Naive B cell (primary cell): ENCODE data around the gene SLC16A8. TPM values are rescaled to one million over a fixed set of nuclear protein-coding genes. Genes with fewer than 3 reads are reported as not detected.
"Not testable (repeated sequence)": the region's sequence is repeated elsewhere in the genome, so short reads cannot be mapped to it uniquely, and the experiment has no call there.

Experiments
- ATAC-seq, 2 donors: fragments of 150-1000 bp; cut with Tn5 transposase; 2 replicates each; pipeline ENCODE4 v1.10.0; 2021; ENCODE audit warnings: low read depth in 2 of 2, mild to moderate bottlenecking in 2 of 2, moderate library complexity in 2 of 2
- DNase-seq: peaks from one replicate; pipeline ENCODE4 v3.0.0; 2022
- H3K27ac Mint-ChIP-seq, 6 donors: one replicate each; pipeline ENCODE4 v1.8.0; 2020 to 2022; ENCODE audit warnings: mild to moderate bottlenecking in 6 of 6, mixed read lengths in 6 of 6, moderate library complexity in 5 of 6, inconsistent platforms in 2 of 6
- H3K27me3 Mint-ChIP-seq, 3 donors: one replicate each; pipeline ENCODE4 v1.8.0; 2021 to 2022; ENCODE audit warnings: mixed read lengths in 3 of 3, mild to moderate bottlenecking in 1 of 3
- H3K36me3 Mint-ChIP-seq, 2 donors: one replicate each; pipeline ENCODE4 v1.8.0; 2020 to 2022; ENCODE audit warnings: mixed read lengths in 2 of 2, inconsistent platforms in 1 of 2, mild to moderate bottlenecking in 1 of 2
- H3K4me1 Mint-ChIP-seq, 3 donors: one replicate each; pipeline ENCODE4 v1.8.0; 2020 to 2022; ENCODE audit warnings: mixed read lengths in 3 of 3, inconsistent platforms in 1 of 3, mild to moderate bottlenecking in 1 of 3, moderate library complexity in 1 of 3
- H3K4me3 Mint-ChIP-seq, 8 donors: one replicate each; pipeline ENCODE4 v1.8.0; 2020 to 2022; ENCODE audit warnings: mild to moderate bottlenecking in 8 of 8, mixed read lengths in 8 of 8, moderate library complexity in 8 of 8, inconsistent platforms in 2 of 8
- H3K9me3 Mint-ChIP-seq, 7 donors: one replicate each; pipeline ENCODE4 v1.8.0; 2020 to 2022; ENCODE audit warnings: mixed read lengths in 7 of 7, mild to moderate bottlenecking in 5 of 7, inconsistent platforms in 2 of 7, moderate library complexity in 1 of 7
- polyA plus RNA-seq, 6 donors: library from polyadenylated mRNA; unstranded; fragments of 300-500 nt; fragmentation: Illumina TruSeq; gene quantifications; one replicate each; pipeline ENCODE4 v1.2.3, GENCODE V29; 2021; ENCODE audit warnings: low read depth in 6 of 6

SLC16A8 gene
- polyA plus RNA-seq, 6 donors from 2014 or later: not detected

DNA sequence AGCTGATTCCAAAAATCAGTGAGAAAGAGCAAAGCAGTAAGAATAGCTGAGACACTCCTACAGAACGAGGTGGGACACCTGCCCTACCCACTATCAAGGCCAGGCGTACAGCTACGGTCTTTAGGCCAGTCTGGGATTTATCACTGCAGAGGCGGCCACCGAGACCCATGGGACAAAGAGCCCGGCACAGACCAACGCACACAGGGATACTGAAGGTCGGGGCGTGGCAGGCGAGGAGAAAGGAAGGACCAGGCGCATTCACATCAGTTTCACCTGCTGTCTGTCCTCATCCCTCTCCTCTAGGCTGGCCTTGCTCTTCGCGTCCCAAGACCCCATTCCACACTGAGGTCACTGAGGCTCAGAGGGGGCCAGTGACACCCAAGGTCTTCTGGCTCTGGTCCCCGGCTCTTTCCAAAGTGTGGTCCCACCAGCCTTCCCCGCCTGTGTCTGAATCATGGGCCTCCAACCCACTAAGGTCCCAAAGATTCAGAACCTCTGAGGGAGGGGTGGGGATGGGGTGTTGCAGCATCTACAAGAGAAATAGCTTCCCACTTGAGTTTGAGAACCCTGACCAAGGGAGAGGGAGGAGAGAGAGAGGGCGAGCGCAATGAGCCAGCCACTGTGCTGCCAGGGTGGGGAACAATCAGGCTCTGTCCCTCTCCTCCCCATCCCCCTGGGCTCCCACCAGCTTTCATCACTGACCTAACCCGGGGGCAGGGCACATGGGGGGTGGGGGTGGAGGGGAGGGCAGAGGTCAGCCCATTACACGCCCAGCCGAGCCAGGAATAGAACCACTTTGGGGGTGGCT lies 34.0 kb downstream of the SLC16A8 start:
- Mint-ChIP-seq H3K27ac (no peak overlapping the region), H3K4me3 (no peak overlapping the region), H3K27me3 (peaks cover 0 to 32% (median 3%) of the 10 kb centered on the region in 3 donors), H3K36me3 (no peaks in the 10 kb centered on the region), H3K4me1 (peaks cover 0 to 12% (median 7%) of the 10 kb centered on the region in 3 donors), H3K9me3 (no peaks in the 10 kb centered on the region)
- no peak for DNase-seq
- no peak for ATAC-seq

DNA sequence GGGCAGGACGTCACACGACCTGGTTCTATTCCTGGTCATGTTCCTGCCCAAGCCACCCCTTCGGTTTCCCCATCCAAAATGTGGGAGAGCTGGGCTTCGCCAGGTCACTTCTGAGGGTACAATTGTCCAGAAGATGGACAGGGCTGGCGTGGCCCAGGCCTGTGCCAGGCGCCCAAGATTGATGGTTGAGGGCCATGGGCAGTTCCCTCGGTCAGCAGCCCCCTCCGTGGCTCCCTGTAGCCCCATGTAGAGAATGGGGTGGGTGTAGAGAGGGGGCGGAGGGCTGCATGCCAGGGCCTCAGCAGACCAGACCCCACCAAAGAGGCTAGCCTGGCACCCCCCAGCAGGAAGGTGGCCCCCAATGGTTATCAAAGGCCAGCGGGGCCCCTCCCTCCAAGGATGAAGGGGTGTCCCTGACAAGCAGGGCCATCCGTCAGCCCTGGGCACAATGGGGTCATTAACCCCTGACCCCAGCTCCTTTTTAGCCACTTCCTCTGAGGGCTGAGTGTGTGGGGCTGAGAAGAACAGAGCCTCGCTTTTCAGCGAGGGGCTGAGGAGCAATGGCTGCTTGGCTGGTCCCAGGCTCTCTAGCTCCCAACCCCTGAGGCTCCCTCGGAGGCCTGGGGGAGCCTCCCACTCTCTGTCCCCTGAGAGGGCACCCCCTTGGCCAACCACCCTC lies 37.8 kb downstream of the SLC16A8 start:
- no peak for DNase-seq
- no peak for ATAC-seq
- Mint-ChIP-seq H3K4me3 (no peak overlapping the region), H3K4me1 (peaks cover 4 to 11% (median 9%) of the 10 kb centered on the region in 3 donors), H3K36me3 (no peaks in the 10 kb centered on the region), H3K27ac (no peak overlapping the region), H3K27me3 (peaks cover 3 to 36% (median 10%) of the 10 kb centered on the region in 3 donors), H3K9me3 (no peaks in the 10 kb centered on the region)

GRCh38 chr22:38043151-38044039 lies 40.6 kb downstream of the SLC16A8 start:
- Mint-ChIP-seq H3K36me3 (no peaks in the 10 kb centered on the region), H3K27me3 (peaks cover 0 to 38% (median 18%) of the 10 kb centered on the region in 3 donors), H3K4me3 (no peak overlapping the region), H3K27ac (no peak overlapping the region), H3K4me1 (peaks cover 4 to 11% (median 9%) of the 10 kb centered on the region in 3 donors), H3K9me3 (no peaks in the 10 kb centered on the region)
- no peak for DNase-seq
- no peak for ATAC-seq

DNA sequence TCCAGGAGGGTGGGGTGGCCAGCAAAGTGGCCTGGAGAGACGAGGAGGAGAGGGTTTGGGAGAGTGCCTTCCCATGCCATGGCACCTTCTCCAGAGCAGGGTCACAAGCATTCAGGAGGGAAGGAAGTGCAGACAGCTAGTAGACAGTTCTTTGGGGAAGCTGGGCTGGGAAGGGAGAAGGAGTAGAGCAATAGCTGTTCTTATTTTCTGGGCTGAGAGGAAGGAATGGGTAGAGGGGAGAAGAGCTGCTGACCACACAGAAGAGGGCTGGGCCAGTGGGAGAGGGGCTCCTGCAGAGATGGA lies 41.5 kb downstream of the SLC16A8 start:
- H3K4me3 Mint-ChIP-seq: no peak overlapping the region
- H3K4me1 Mint-ChIP-seq: peaks cover 4 to 11% (median 9%) of the 10 kb centered on the region in 3 donors
- H3K36me3 Mint-ChIP-seq: no peaks in the 10 kb centered on the region
- ATAC-seq (no peak), DNase-seq (no peak)
- H3K27me3 Mint-ChIP-seq: peaks cover 0 to 31% (median 18%) of the 10 kb centered on the region in 3 donors
- H3K27ac Mint-ChIP-seq: no peak overlapping the region
- no peaks in the 10 kb centered on the region for H3K9me3 Mint-ChIP-seq

DNA sequence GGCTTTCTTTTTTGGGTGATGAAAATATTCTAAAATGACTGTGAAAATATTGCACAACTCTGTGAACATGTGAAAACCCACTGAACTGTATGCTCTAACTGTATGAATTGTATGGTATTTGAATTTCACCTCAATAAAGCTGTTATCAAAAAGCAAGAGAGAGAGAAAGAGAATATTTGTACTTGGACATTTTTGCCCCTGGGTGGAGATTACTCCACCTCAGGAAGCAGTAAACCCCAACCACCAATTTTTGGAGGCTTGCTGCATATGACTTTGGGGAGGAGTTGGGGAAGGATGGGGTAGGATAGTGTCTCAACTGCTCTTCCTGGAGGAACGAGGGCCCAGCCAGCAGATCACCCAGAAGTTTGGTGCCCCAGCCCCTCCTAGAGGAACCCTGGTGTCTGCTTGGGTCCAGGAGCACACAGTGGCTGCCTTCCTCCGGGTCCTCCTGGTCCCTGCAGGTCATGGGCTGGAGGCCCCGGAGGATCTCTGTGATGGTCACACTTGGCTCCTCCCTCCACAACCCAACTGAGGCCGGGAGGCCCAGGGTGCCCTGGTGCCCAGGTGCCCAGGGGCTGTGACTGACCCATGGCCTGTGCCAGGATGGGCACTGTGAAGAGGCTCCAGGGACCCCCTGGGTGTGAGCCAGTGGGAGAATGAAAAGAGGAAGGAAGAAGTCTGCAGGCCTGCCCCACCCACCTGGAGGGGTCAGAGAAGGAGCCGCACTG lies 42.1 kb downstream of the SLC16A8 start:
- no peaks in the 10 kb centered on the region for H3K36me3 Mint-ChIP-seq
- no peaks in the 10 kb centered on the region for H3K9me3 Mint-ChIP-seq
- DNase-seq: no peak
- H3K27ac Mint-ChIP-seq: peak overlapping the region in 1 of 6 donors; percentile 94
- H3K4me3 Mint-ChIP-seq: no peak overlapping the region
- peaks cover 0 to 27% (median 18%) of the 10 kb centered on the region in 3 donors for H3K27me3 Mint-ChIP-seq
- no peak for ATAC-seq
- peaks cover 4 to 11% (median 9%) of the 10 kb centered on the region in 3 donors for H3K4me1 Mint-ChIP-seq

DNA sequence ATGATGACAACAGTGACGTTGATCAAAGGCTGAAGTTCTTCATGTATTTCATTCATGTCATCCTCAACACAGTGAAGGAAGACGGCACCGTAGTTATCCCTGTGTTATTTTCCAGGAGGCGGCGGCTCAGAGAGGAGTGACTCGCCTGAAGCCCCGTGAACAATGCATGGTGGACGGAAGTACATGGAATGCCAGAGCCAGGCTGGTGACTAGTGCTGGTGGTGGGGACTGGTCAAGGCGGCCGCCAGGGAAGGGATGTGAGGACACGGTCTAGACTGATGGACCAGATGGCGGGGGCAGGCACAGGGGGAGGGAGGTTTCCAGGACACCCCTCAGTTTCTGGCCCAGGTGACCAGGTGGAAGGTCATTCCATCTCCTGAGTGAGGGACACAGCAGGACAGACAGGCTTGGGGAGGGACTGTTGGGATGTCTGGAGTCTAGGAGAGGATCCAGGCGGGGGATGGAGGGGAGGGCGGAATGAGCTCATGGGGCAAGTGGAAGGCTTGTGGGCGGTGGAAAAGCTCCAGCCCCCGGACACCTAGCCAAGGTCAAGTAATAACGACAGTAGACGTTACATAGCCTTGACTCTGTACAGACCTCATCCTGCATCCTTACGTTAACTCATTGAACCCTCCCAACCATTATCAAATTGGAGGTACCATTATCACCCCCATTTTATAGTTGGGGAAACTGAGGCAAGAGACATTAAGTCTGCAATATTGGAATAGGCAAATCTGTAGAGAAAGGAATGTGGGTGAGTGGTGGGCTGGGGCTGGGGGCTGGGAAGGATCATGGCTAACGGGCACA lies 42.8 kb downstream of the SLC16A8 start:
- H3K27ac Mint-ChIP-seq: peak overlapping the region in 1 of 6 donors; percentile 61
- H3K27me3 Mint-ChIP-seq: peaks cover 0 to 22% (median 18%) of the 10 kb centered on the region in 3 donors
- no peak for ATAC-seq
- H3K4me1 Mint-ChIP-seq: peaks cover 4 to 11% (median 9%) of the 10 kb centered on the region in 3 donors
- no peaks in the 10 kb centered on the region for H3K9me3 Mint-ChIP-seq
- DNase-seq: no peak
- no peaks in the 10 kb centered on the region for H3K36me3 Mint-ChIP-seq
- H3K4me3 Mint-ChIP-seq: no peak overlapping the region

DNA sequence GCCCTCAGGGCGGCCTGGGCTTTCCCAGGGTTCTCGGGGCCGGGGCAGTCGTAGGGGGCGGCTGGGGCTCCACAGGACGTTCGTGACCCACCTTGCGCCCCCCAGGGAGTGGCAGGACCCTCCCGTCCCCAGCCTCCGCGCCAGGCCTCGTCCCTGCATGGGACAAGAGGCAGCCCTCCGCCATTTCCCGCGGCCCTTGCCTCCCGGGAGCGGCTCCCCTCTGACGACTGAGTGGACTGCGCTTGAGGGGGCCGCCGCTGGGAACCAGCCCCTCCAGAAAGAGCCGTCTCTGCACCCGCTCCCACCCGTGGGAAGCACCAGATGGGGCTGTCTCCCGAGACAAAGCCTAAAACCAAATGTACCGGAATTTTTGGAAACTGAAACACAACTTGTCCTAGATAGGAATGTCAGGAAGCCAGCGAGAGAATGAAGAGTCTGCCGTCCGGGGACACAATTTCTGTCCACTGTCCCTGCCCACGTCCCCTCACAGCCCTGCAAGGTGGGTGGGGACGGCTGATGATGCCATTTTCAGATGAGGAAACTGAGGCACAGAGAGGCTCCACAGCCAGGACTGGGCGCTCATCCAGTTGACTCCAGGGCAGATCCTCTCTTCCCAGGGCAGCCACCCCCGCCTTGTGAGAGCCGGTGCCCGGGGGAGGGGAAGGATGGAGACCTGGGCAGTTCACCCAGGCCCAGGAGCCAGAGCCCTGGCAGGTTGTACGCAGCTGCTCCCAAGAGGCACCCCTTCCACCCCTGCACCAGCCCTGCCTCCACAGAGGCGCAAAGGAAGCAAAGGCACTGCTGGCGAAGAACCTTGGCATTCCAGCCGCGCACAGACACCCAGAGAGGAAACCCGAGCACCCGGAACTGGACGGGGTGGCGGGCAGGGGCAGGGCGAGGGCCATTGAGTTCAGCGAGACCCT lies 44.8 kb downstream of the SLC16A8 start:
- peaks cover 4 to 15% (median 11%) of the 10 kb centered on the region in 3 donors for H3K4me1 Mint-ChIP-seq
- H3K27ac Mint-ChIP-seq: no peak overlapping the region
- H3K4me3 Mint-ChIP-seq: no peak overlapping the region
- ATAC-seq: no peak
- peaks cover 0 to 26% (median 10%) of the 10 kb centered on the region in 3 donors for H3K27me3 Mint-ChIP-seq
- no peak for DNase-seq
- no peaks in the 10 kb centered on the region for H3K36me3 Mint-ChIP-seq
- no peaks in the 10 kb centered on the region for H3K9me3 Mint-ChIP-seq

- Mint-ChIP-seq H3K36me3 (no peaks in the 10 kb centered on the region), H3K4me1 (peaks cover 4 to 15% (median 14%) of the 10 kb centered on the region in 3 donors), H3K4me3 (no peak overlapping the region), H3K27me3 (peaks cover 0 to 26% (median 10%) of the 10 kb centered on the region in 3 donors), H3K27ac (no peak overlapping the region), H3K9me3 (no peaks in the 10 kb centered on the region)
- DNase-seq (no peak), ATAC-seq (no peak)
Observed at GRCh38 chr22:38038426-38038825, 45.6 kb downstream of the SLC16A8 start.

DNA sequence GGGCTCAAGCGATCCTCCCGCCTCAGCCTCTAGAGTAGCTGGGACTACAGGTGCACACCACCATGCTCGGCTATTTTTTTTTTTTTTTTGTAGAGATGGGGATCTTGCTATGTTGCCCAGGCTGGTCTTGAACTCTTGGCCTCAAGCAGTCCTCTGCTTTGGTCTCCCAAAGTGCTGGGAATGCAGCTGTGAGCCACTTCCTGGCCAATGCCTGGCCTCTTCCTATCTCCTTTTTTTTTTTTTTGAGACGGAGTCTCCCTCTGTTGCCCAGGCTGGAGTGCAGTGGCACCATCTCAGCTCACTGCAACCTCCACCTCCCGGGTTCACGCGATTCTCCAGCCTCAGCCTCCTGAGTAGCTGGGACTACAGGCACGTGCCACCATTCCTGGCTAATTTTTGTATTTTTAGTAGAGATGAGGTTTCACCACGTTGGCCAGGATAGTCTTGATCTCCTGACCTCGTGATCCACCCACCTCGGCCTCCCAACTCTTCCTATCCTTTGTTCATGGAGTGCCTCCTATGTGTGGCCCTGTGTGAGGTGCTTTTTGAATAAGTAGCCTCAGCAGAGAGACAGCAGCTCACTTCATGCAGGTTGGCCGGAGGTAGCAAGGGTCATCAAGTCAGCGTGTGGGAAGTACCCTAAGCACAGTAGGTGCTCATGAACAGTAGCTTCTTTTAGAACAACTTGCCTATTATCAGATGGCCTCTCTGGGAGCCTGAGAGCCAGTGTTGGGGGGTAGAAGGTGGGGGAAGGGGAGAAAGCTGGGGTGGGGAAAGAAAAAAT lies 46.4 kb downstream of the SLC16A8 start:
- not testable (repeated sequence) for ATAC-seq, DNase-seq, H3K27ac Mint-ChIP-seq, H3K9me3 Mint-ChIP-seq, H3K4me3 Mint-ChIP-seq, H3K36me3 Mint-ChIP-seq
- Mint-ChIP-seq H3K4me1 (peaks cover 3 to 14% (median 13%) of the 10 kb centered on the region in 3 donors), H3K27me3 (peaks cover 0 to 22% (median 10%) of the 10 kb centered on the region in 3 donors)

DNA sequence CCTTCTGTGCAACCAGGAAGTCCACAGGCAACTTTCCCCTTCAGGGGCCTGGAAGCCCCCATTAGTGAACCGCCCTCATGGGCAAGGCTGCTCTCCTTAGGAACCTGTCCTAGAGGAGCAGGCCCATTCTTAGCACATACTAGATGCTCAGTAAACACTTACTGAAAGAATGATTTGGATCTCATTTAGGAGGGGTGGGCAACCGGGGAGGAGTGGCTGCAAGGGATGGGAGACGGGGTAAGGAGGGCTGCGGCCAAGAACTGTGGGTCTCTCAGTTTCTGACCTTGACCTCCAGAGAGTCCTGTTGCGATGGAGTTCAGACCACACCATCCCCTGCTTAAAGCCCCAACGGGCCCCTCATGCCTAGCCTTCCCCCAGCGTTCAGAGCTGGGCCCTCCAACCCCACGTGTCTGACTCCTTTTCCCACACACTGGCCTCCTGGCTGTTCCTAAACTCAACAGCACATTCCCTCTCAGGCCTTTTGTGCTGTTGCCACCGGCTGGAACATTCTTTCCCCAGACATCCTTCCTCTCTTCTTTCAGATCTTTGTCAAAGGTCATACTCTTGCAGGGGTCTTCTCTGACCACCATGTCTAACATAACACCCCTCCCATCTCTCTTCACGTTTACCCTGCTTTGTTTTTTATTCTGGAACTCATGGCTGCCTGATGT lies 47.5 kb downstream of the SLC16A8 start:
- H3K27ac Mint-ChIP-seq: peak overlapping the region in 1 of 6 donors; percentile 73
- no peaks in the 10 kb centered on the region for H3K9me3 Mint-ChIP-seq
- ATAC-seq: no peak
- H3K27me3 Mint-ChIP-seq: peaks cover 0 to 16% (median 10%) of the 10 kb centered on the region in 3 donors
- H3K36me3 Mint-ChIP-seq: no peaks in the 10 kb centered on the region
- H3K4me1 Mint-ChIP-seq: peaks cover 2 to 4% (median 4%) of the 10 kb centered on the region in 3 donors
- H3K4me3 Mint-ChIP-seq: no peak overlapping the region
- no peak for DNase-seq
